MM.1S (cell line): ENCODE results near the gene UBE2D4.
"Not testable (repeated sequence)": the region's sequence is repeated elsewhere in the genome, so short reads cannot be mapped to it uniquely, and the experiment has no call there.

Experiments
- DNase-seq: peaks from one replicate; pipeline ENCODE4 v3.0.0-alpha.2; 2015
- H2AFZ ChIP-seq: fragments of 300-600 bp; sonication (generic); 2 replicates; pipeline ENCODE4 v1.6.0; 2016; ENCODE audit warnings: antibody characterized with exemption, low read length
- H3F3A ChIP-seq: fragments of 300-600 bp; sonication (generic); 2 replicates; pipeline ENCODE4 v1.6.1; 2016; ENCODE audit warnings: mild to moderate bottlenecking, antibody characterized with exemption, low read length, moderate library complexity, mixed read lengths; ENCODE audit not compliant: insufficient read depth
- H3K27ac ChIP-seq: fragments of 300-600 bp; sonication (generic); 2 replicates; pipeline ENCODE4 v1.5.1; 2016; ENCODE audit warnings: mild to moderate bottlenecking, low read length
- H3K27me3 ChIP-seq: fragments of 300-600 bp; sonication (generic); replicated peaks from 2 replicates; pipeline ENCODE4 v1.6.0; 2016; ENCODE audit warnings: low read length; ENCODE audit not compliant: insufficient read depth
- H3K36me3 ChIP-seq: fragments of 300-600 bp; sonication (generic); replicated peaks from 2 replicates; pipeline ENCODE4 v1.6.1; 2016; ENCODE audit warnings: mild to moderate bottlenecking, low read length, mixed read lengths; ENCODE audit not compliant: insufficient read depth
- H3K4me1 ChIP-seq: fragments of 300-600 bp; sonication (generic); 2 replicates; pipeline ENCODE4 v1.6.1; 2016; ENCODE audit warnings: low read length, mixed read lengths
- H3K4me2 ChIP-seq: fragments of 300-600 bp; sonication (generic); 2 replicates; pipeline ENCODE4 v1.6.0; 2016; ENCODE audit warnings: low read depth, low read length
- H3K4me3 ChIP-seq: fragments of 300-600 bp; sonication (generic); 2 replicates; pipeline ENCODE4 v1.5.1; 2016; ENCODE audit warnings: low read length, mixed read lengths
- H3K79me2 ChIP-seq: fragments of 300-600 bp; sonication (generic); 2 replicates; pipeline ENCODE4 v1.6.1; 2016; ENCODE audit warnings: mixed run types, low read length, mixed read lengths
- H3K9ac ChIP-seq: fragments of 300-600 bp; sonication (generic); 2 replicates; pipeline ENCODE4 v1.6.1; 2016; ENCODE audit warnings: low read length, mixed read lengths
- H3K9me2 ChIP-seq: fragments of 300-600 bp; sonication (generic); replicated peaks from 2 replicates; pipeline ENCODE4 v1.6.1; 2016; ENCODE audit warnings: mild to moderate bottlenecking, low read length, mixed read lengths; ENCODE audit not compliant: insufficient read depth
- H3K9me3 ChIP-seq: fragments of 300-600 bp; sonication (generic); replicated peaks from 2 replicates; pipeline ENCODE4 v1.6.1; 2016; ENCODE audit warnings: mild to moderate bottlenecking, low read length, mixed read lengths; ENCODE audit not compliant: insufficient read depth
- H4K20me1 ChIP-seq: fragments of 300-600 bp; sonication (generic); 2 replicates; pipeline ENCODE4 v1.6.1; 2016; ENCODE audit warnings: mild to moderate bottlenecking, low read length, moderate library complexity, mixed read lengths; ENCODE audit not compliant: insufficient read depth
- EZH2 ChIP-seq: fragments of 300-600 bp; sonication (generic); optimal IDR thresholded peaks from 2 replicates; pipeline ENCODE3; 2017; ENCODE audit warnings: low read depth, mild to moderate bottlenecking, antibody characterized with exemption, low read length, mixed read lengths
- EZH2phosphoT487 ChIP-seq: fragments of 300-600 bp; sonication (generic); IDR thresholded peaks from 2 replicates; pipeline ENCODE4 v1.6.1; 2018; ENCODE audit warnings: antibody characterized with exemption, low read length
- TF ChIP-seq, protein P1 (sequence below): fragments of 300-600 bp; sonication (generic); IDR thresholded peaks from 2 replicates; pipeline ENCODE4 v1.5.1; 2016; ENCODE audit warnings: antibody characterized with exemption, low read length, mixed read lengths

UBE2D4 gene

DNA sequence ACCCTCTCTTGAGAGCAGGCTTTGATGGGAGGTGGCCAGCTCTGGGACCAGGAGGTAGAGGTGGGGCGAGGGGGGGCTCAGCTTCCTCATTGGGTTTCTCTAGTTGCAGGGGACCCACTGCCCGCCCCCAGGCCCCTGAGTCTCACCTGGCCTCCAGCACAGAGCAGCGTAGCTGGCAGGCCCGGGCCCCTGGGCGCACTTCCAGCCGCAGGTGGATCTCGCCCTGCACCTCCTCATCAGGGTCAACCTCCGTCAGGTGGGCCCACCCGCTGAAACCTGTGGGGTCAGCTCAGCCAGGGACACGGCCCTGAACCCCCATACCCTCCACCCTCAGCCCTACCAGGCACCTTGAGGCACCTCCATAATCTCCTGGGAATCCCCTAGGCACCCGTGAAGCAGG is 43.4 kb downstream of the UBE2D4 start:
- H3F3A ChIP-seq, H3K4me3 ChIP-seq, DNase-seq, H3K9me2 ChIP-seq, H4K20me1 ChIP-seq, H3K9me3 ChIP-seq, H3K36me3 ChIP-seq, H3K27ac ChIP-seq, H3K27me3 ChIP-seq, H3K4me1 ChIP-seq, H3K79me2 ChIP-seq, H3K4me2 ChIP-seq, H2AFZ ChIP-seq, H3K9ac ChIP-seq: not testable (repeated sequence)

DNA sequence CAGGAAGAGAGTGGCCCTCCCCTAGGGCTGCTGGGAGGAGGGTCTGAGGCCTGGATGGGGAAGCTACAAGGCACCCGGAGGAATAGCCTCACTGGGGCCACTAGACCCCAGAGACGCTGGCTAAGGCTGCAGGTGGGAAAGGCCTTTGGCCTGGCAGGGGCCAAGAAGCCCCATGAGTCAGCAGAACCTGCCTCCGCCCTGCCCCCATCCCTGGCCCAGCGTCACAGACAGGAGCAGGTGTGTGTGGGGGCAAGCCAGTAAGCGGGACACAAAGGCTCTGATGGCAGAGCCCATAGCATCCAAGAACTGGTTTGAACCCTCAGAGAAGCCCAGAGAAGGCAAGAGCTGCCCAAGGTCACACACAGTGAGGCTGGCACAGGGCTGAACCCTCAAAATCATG is 44.5 kb downstream of the UBE2D4 start:
- not testable (repeated sequence) for H3K4me1 ChIP-seq, H3K36me3 ChIP-seq, H3K4me2 ChIP-seq, H4K20me1 ChIP-seq, H3K4me3 ChIP-seq, H3K9me2 ChIP-seq, H3K79me2 ChIP-seq, H2AFZ ChIP-seq, H3K9me3 ChIP-seq, H3F3A ChIP-seq, H3K27ac ChIP-seq, H3K9ac ChIP-seq, DNase-seq, H3K27me3 ChIP-seq

DNA sequence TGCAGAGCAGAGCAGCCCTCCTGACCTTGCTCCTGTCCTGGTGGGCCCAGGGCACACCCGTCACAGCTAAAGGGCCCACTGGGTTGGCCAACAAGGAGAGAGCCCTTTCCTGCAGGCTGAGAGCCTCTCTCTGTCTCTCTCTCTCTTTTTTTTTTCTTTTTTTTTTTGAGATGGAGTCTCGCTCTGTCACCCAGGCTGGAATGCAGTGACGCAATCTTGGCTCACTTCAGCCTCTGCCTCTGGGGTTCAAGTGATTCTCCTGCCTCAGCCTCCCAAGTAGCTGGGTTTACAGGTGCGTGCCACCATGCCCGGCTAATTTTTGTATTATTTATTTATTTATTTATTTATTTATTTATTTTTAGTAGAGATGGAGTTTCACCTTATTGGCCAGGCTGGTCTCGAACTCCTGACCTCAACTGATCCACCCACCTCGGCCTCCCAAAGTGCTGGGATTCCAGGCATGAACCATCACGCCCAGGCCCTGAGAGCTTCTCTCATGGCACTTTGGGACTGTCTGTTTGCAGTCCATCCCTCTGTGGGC is 47.9 kb downstream of the UBE2D4 start:
- H3K4me2 ChIP-seq, DNase-seq, H3K9me3 ChIP-seq, H3K9ac ChIP-seq, H2AFZ ChIP-seq, H3K4me1 ChIP-seq, H3F3A ChIP-seq, H3K27ac ChIP-seq, H3K4me3 ChIP-seq, H3K36me3 ChIP-seq, H3K27me3 ChIP-seq, H3K79me2 ChIP-seq, H3K9me2 ChIP-seq, H4K20me1 ChIP-seq: not testable (repeated sequence)

DNA sequence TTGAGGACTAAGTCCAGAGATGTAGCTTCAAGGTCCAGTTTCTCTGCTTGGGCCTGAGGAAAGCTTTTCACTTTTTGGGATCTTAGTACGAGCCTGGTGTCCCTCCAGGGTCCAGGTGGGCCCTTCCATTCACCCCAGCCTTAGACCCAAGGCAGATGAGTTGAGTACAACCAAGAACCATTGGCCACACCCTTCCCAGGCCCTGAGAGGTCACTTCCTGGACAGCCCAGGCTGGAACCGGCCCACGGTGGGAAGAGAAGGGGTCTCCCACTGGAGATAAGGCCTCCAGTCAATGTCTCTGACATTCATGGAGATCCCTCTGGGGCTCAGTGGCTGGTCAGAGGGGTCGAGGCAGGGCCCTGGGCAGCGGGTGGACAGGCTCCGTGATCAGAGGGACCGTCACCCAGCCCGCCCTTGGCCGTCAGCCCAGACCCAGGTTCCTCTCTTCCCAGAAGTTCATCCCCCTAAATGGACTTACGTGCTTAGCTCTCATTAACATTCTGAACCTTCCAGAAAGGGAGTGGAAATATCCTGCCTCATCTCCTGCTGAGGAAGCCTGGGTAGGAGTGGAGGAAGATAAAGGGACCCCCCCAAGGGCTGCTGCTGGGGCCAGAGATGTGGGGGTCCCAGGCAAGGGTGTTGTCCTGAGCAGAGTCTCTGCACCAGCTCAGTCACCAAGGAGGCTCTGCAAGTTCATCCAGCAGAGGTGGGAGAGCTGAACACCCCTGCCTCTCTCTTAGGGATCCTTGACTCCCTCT is 48.7 kb downstream of the UBE2D4 start:
- H3K79me2 ChIP-seq, H3F3A ChIP-seq, H3K4me2 ChIP-seq, H3K9me3 ChIP-seq, H3K4me3 ChIP-seq, H3K27ac ChIP-seq, H3K36me3 ChIP-seq, H2AFZ ChIP-seq, H3K9me2 ChIP-seq, H3K9ac ChIP-seq, H3K4me1 ChIP-seq, H4K20me1 ChIP-seq, DNase-seq, H3K27me3 ChIP-seq: not testable (repeated sequence)

DNA sequence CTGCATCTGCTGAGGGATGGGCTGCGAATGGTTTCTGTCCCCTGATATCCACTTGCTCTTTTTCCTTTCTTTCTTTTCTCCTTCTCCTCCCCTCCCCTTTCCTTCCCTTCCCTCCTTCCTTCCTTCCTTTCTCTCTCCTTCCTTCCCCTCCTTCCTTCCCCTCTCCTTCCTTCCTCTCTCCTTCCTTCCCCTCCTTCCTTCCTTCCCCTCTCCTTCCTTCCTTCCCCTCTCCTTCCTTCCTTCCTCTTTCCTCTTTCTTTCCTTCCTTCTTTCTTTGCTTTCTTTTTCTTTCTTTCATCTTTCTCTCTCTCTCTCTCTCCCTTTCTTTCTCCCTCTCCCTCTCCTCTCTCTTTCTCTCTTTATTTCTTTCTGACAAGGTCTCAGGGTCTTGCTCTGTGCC is 51.3 kb downstream of the UBE2D4 start:
- DNase-seq: no peak
- no peaks in the 10 kb centered on the region for H3K4me1 ChIP-seq
- H3K4me3 ChIP-seq: no peak overlapping the region
- H3K27me3 ChIP-seq: no peaks in the 10 kb centered on the region
- no peaks in the 10 kb centered on the region for H3K79me2 ChIP-seq
- no peaks in the 10 kb centered on the region for H4K20me1 ChIP-seq
- H3K27ac ChIP-seq: no peak overlapping the region
- no peak overlapping the region for H3K4me2 ChIP-seq
- H3K36me3 ChIP-seq: no peaks in the 10 kb centered on the region
- no peaks in the 10 kb centered on the region for H3K9me2 ChIP-seq
- TF ChIP-seq, protein P1, sequence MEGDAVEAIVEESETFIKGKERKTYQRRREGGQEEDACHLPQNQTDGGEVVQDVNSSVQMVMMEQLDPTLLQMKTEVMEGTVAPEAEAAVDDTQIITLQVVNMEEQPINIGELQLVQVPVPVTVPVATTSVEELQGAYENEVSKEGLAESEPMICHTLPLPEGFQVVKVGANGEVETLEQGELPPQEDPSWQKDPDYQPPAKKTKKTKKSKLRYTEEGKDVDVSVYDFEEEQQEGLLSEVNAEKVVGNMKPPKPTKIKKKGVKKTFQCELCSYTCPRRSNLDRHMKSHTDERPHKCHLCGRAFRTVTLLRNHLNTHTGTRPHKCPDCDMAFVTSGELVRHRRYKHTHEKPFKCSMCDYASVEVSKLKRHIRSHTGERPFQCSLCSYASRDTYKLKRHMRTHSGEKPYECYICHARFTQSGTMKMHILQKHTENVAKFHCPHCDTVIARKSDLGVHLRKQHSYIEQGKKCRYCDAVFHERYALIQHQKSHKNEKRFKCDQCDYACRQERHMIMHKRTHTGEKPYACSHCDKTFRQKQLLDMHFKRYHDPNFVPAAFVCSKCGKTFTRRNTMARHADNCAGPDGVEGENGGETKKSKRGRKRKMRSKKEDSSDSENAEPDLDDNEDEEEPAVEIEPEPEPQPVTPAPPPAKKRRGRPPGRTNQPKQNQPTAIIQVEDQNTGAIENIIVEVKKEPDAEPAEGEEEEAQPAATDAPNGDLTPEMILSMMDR: no peak
- no peak for TF ChIP-seq EZH2
- no peak for TF ChIP-seq EZH2phosphoT487
- H3K9me3 ChIP-seq: no peaks in the 10 kb centered on the region
- no peaks in the 10 kb centered on the region for H3F3A ChIP-seq
- H3K9ac ChIP-seq: no peak overlapping the region
- H2AFZ ChIP-seq: no peak overlapping the region

DNA sequence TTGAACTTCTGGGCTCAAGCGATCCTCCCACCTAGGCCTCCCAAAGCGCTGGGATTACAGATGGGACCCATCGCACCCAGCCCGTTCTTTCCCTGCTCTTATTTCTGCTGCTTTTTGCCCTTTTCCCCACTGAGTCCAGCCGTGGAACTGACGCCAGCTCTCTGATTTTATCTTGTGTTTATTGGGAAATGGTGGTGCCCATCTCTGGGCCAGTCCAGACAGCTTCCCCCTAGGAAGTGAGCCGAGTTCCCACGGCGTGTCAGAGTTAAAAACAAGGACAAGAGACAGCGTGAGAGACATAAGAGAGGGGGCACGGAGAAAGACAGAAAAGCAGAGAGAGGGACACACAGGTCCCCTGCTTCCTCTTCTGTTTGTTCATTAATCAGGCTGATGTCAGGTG is 51.9 kb downstream of the UBE2D4 start:
- not testable (repeated sequence) for H3K27me3 ChIP-seq, H3K4me3 ChIP-seq, H3K9ac ChIP-seq, H3K27ac ChIP-seq, H3K4me2 ChIP-seq, H3K4me1 ChIP-seq, H3F3A ChIP-seq, H3K9me2 ChIP-seq, H3K9me3 ChIP-seq, H3K36me3 ChIP-seq, H4K20me1 ChIP-seq, H2AFZ ChIP-seq, DNase-seq, H3K79me2 ChIP-seq

DNA sequence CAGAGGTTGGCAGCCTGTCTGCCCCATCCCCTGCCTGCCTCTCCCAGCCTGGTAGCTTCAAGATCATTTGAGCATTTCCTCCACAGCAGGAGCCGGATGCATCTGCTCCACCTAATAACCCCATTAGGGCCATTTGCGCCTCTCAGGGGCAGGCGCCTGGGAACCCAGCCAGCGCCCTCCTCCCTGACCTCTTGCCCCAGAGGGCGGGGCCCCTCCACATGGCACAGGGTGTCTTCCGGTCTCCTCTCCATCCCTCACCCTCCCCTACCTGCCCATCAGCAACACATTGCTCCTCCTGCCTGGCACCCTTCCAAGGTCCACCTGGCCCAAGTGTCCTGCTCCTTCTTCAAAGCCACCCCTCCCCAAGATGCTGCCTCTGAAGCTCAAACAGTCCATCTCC is 56.6 kb downstream of the UBE2D4 start:
- not testable (repeated sequence) for H3K4me2 ChIP-seq, H3K4me1 ChIP-seq, H3K9me3 ChIP-seq, H3K79me2 ChIP-seq, H3K4me3 ChIP-seq, H3K9me2 ChIP-seq, H4K20me1 ChIP-seq, DNase-seq, H2AFZ ChIP-seq, H3K27me3 ChIP-seq, H3K9ac ChIP-seq, H3F3A ChIP-seq, H3K36me3 ChIP-seq, H3K27ac ChIP-seq
